HG03135 (cell line): Measurements from ENCODE around the gene GM2A.
"Not testable (repeated sequence)": the region's sequence is repeated elsewhere in the genome, so short reads cannot be mapped to it uniquely, and the experiment has no call there.

Experiments used
- ATAC-seq: cut with Tn5 transposase; IDR thresholded peaks from one replicate; pipeline ENCODE4 v1.9.1; 2021; ENCODE audit warnings: mild to moderate bottlenecking, moderate library complexity; ENCODE audit not compliant: unreplicated experiment

The GM2A gene

DNA sequence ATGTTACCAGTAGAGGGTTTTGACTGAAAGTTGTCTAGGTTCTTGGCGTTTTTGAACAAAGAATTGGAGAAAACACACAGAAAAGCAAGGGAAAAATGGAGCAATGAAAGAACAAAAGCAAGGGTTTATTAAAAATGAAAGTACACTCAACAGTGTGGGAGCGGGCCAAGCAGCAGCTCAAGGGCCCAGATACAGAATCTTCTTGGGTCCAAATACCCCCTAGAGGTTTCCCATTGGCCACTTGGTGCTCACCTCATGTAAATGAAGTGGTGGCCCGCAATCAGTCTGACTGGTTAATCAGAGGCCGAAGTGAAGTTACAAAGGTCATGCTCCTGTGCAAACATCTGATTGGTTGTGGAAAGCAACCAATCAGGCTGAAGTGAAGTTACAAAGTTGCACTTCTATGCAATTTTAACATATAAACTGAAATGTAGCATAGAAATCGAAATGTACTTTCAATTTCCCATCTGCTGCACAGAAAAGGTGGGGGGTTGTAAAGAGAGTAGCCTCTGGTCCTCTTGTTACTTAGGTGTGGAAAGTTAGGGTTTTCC, 1.9 kb upstream of the GM2A start:
- no peak for ATAC-seq

DNA sequence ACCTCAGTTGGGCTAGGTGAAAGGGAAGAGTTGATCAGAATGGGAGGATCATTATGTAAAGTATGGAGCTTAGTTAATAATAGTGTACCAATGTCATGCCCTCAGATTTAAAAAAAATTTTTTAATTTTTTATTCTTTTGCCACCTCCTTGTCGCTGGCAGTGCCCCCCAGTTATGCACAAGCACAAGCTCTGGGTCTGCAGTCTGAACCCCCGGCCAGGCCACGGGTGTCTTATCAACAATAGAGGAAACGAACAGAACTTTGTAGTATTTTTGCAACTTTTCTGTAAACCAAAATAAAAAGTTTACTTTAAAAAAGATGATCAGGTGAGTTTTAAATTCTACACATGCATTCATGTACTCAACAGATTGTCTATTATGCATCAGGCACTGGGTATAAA, 1.4 kb upstream of the GM2A start:
- ATAC-seq = no peak

DNA sequence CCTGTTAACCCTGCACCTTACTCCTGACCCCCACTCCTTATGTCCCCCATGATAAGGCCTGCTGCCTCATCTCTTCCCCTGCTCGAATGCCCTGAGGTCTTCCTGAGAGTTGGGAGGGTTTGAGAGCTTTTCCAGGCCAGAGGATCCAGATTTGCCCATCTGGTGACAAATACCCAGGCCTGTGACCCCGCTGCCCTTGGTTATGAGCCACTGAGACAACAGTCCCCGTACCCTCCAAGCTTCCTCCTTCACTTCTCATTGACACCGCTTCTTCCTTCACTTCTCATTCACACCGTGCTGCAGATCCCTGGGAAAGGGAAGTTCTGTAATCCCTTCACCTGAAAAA, 593 bp downstream of the GM2A start:
- ATAC-seq = no peak

DNA sequence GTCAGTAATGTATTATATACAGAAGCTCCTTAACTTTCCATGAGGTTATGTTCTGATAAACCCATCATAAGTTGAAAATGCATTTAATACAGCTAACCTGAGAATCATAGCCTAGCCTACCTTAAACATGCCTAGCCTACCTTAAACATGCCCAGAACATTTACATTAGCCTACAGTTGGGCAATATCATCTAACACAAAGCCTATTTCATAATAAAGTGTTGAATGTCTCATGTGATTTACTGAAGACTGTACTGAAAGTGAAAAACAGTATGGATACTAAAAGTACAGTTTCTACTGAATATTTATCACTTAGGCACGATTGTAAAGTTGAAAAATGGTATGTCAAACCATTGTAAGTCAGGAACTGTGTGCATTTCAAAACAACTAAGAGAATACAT, 1.6 kb downstream of the GM2A start:
- no peak for ATAC-seq

DNA sequence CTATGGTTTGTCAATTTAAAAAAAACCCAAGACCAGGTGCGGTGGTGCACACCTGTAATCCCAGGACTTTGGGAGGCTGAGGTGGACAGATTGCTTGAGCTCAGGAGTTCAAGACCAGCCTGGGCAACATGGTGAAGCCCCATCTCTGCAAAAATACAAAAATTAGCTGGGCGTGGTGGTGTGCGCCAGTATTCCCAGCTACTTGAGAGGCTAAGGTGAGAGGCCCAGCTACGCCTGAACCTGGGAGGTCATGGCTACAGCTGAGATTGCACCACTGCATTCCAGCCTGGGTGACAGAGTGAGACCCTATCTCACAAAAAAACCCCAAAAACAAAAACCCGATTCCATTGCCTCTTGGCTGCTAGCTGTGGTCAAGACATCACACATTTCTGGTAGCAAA, 2.0 kb downstream of the GM2A start:
- not testable (repeated sequence) for ATAC-seq

DNA sequence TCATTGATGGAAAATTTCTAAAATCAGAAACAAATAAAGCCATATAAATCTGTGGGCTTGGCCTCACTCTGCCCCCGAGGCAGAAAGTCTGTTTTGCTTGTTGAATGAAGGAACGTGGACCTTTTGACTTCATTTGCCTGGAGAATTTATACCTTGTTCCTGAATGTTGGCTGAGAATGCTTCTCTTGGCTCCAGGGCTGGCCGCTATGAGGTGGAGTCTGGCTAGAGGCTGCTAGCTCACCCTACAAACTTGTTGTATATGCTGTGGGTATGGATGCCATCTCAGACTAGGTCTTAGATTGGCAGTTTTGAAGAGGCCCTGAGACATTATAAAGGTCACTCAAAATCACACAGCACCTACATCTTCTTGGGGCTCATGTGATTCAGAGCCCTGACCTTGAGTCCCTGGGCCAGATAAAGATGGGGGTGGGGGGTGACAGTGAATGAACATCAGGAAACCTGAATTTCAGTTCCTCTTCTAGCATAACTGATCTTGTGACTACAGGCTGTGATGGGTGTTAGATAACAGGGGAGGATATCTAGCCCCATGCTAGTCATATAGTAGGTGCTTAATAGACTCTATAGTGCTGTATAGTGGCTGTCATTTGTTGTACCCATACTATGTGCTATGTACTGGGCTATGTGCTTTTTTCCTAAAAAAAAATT, 2.8 kb downstream of the GM2A start:
- ATAC-seq = peak; percentile 35

DNA sequence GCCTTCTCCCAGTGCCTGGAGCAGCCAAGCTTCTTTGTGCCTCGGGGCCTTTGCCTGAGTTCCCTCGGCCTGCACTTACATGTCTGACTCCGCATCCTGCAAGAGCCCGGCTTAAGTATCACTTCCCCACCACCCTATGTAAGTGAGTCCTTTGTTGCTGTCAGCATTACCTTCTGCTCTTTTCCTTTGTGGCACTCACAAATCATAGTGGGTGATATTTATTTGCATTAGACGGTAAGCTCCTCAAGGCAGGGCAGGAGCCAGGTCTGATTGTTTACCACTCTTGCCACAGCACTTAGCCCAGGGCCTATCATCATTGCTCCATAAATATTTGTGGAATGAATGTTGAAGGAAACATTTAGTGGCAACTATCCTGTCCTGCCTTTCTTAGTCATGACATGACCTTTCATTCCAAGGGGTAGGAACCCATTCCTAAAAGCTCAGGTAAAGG, 4.8 kb downstream of the GM2A start:
- ATAC-seq = no peak

DNA sequence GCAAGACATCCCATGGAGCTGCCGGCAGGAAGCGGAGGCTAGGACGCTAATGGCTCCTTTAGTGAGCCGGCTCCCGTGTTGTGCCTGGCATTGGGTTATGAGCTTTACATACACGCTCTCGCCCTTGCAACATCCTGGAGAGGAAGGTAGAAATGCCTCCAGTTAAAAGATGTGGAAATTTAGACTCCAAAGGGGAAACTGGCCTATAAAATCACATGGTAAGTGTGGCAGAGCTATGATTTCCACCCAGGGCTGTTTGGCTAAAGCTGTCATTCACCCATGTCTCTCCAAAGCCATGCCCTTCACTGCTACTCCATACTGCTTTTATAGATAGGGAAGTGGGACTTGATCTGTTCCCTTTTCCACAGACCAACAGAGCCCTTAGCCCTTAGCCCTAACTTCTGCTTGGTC, 5.2 kb downstream of the GM2A start:
- no peak for ATAC-seq

DNA sequence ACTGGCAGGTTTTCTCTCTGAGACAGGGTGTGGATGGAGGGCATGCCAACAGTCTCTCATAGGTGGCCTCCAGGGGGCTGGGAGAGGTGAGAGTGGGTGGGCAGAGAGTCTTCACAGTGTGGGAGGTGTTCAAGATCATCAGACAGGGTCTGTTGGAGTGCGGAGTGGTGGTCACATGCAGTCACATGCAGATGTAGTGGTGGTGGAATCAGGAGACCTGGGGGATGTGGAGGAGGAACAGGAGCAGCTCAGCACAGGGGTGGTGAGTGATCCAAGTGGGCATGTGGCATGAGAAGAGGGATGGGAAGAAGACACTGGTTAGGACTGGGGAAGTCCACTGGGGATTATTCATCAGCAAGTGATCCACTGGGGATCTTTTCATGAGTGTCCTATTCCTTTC, 5.8 kb downstream of the GM2A start:
- ATAC-seq = no peak

DNA sequence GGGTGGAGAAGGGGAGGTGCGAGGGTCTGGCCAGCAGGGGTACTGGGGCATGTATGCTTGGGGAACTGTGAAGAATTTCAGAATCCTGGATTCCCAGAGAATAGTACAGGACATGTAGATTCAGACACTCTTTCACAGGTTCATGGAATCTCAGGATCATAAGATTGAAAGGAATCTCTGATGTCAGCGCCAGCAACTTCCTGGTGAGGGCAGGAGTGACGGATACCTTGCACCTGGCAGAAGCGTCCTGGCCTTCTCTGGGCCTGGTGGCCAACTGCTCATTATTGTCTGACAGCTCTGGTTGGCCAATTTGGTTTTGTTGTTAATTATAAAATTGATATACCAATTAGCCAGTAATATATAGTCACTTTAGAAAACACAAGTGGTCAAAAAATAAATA, 6.9 kb downstream of the GM2A start:
- ATAC-seq = no peak

DNA sequence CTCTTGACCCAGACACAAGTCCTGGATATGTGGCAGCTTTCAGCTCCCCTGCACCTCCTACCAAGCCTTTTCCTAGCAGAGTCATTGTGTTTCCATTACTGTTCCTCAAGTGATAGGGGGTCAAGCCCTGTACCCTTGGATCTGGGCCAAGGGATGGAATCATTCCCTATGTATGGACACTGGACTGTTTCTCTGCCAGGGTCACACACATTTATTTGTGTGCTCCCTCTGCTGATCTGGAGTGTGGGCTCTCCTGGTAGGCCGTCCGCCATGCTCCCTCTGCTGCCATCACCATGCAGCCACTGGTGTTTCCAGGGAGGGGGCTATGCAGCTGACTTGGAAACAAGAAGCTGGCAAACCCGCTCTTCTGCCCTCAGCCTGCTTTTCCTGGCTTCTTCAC, 9.5 kb downstream of the GM2A start:
- no peak for ATAC-seq

DNA sequence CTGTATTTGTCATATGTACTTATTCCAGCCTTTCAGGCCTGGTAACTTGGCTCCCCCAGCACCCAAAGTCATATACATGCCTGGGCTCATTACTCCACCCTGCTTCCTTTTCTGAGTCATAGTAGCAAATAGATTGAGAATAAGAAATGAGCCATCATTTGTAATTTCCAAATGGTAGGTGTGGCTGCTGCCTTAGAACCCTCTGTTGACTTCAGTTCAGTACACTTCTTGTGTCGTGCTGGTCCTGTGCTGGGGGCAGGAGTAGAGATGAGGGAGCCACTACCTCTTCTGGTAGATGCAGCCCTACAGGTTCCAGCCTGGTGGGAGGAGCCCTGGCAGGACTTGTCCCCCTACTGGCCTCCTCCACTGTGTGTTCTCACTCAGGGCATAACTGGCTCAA, 11.1 kb downstream of the GM2A start:
- ATAC-seq = no peak

DNA sequence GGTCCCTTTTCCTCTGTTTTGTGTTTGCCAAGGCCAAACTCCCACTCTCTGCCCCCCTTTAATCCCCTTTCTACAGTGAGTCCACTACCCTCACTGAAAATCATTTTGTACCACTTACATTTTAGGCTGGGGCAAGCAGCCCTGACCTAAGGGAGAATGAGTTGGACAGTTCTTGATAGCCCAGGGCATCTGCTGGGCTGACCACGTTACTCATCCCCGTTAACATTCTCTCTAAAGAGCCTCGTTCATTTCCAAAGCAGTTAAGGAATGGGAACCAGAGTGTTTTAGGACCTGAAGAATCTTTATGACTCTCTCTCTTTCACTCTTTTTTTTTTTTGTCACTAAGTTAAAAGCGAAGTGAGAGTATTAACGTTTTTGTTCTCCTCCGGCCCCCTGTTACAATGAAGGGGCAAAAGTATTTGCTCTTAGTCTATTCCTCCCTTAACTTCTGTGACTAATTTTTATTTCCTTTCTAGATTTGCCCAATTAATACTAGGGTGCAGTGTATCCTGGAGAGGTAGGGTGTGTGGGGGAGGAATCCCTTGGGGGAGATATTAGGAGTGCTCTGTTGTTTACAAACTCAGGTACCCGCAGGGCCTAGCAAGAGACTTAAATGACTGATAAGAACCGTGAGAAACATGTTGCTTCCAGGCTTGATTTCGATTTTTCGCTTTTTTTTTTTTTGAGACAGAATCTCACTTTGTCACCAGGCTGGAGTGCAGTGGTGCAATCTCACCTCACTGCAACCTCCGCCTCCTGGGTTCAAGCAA, 14.7 kb downstream of the GM2A start:
- ATAC-seq = no peak

DNA sequence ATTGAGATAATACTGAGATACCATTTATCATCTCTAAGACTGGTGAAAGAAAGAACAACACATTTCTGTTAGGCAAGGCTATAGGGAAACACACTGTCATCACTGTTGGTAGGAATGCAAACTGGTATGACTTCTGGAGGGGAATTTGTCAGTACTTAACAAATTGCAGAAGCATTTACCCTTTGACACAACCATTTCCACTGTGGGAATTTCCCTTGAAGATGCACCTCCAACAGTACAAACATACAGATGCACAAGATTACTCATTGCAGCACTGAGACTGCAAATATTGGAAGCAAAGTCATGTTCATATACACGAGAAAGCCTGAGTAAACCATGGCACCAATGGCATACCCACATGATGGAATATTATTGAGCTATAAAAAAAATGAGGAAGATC, 17.6 kb downstream of the GM2A start:
- ATAC-seq = peak; percentile 78

DNA sequence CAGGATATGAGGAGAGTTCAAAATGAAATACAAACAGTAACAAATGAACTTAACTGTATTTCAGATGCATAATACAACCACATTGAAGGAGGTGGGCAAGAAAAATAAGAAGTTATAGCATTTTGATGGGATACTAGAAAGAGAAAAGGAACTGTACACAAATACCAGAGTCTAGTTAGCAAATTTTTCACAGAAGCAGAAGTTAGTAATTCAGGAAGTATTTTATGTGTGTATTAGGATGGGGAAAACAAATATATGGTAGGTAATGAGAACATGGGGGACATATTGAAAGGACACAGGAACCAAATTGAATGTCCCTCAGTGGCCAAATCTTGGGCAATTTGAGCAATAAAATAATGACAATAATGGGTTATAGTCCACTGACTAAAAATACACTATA, 18.4 kb downstream of the GM2A start:
- ATAC-seq = no peak

DNA sequence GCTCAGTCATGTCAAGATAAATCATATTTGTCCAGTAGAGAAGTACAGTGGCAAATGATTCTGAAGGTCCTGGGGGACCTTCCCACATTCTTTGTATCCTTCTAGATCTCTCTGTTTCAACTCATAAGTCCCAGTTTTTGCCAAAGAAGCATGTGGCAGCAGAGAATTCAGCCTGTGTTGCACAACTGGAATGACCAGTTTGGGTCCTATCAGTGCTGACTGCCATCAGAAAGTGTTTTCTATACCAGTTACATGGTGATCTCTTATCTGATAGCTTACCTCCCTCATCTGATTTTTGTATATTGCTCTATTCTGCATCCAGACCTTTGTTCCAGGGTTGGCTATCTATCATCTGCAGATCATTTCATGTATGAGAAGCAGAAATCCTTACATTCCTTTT, 21.7 kb downstream of the GM2A start:
- ATAC-seq = no peak

DNA sequence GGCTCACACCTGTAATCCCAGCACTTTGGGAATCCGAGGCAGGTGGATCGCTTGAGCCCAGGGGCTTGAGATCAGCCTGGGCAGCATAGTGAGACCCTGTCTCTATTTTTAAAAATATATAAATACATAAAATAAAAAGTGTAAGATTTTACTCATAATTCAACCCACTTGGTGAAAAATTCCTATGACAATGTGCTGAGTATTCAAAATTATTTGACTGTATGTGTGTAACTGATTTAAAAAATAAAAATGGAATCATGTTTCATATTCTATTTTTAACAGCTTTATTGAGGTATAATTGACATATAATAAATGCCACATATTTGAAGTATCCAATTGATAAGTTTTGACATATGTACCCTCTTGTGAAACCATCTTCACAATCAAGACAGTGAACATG, 22.8 kb downstream of the GM2A start:
- ATAC-seq = no peak

DNA sequence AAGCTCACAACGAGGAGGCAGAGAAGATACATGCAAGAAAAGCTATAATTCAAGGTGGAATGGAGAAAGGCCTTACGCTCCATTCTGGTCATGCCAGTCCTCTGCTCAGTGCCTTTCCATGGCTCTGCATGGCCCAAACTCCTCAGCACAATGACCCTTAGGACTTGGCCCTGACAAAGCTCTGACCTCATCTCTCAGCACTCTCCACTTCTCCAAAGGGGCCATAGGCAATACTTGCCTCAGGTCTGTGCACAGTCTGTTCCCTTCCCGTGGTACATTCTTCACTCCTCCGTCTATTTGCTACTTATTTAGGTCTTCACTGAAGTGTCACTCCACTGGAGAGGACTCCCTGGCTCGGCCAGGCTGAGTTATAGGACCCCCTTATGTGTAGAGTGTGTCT, 25.9 kb downstream of the GM2A start:
- ATAC-seq = no peak

DNA sequence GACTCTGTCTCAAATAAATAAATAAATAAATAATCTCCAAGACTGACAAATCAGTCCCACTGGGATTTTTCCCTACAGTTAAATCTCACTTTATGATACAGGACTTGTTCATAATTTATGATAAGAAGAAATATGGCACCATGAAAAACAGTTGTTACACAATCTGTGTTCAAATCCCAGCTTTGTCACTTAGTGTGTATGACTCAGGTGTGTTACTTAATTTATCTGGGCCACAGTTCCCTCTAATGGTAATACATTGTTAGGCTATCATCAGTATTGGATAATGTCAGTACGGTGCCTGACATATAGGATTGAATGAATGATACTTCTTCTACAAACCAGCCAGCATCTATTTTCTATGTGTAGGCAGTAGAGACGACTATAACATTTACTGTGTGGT, 27.5 kb downstream of the GM2A start:
- no peak for ATAC-seq

DNA sequence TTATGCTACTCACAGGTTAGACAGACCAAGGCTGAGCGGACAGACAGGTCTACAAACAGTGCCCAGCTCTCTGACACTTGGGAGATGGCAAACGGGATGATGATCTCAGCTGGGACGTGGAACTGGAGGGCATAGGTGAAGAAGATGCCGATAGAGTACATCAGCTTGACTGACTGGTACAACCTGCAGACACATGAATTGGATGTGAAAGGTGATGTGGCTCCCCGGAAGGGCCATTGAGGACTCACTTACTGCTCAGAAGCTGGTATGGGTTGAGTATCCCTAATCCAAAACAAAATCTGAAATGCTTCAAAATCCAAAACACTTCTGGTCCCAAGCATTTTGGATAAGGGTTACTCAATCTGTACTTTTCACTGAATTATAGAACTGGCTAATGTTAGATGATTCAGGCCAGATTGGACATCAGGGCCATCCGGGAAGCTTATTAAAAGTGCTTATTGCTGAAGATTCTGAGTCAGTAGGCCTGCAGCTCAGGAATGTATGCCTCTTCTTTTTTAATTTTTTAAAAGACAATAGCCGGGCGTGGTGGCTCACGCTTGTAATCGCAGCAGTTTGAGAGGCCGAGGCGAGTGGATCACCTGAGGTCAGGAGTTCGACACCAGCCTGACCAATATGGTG, 28.1 kb downstream of the GM2A start:
- ATAC-seq = no peak

DNA sequence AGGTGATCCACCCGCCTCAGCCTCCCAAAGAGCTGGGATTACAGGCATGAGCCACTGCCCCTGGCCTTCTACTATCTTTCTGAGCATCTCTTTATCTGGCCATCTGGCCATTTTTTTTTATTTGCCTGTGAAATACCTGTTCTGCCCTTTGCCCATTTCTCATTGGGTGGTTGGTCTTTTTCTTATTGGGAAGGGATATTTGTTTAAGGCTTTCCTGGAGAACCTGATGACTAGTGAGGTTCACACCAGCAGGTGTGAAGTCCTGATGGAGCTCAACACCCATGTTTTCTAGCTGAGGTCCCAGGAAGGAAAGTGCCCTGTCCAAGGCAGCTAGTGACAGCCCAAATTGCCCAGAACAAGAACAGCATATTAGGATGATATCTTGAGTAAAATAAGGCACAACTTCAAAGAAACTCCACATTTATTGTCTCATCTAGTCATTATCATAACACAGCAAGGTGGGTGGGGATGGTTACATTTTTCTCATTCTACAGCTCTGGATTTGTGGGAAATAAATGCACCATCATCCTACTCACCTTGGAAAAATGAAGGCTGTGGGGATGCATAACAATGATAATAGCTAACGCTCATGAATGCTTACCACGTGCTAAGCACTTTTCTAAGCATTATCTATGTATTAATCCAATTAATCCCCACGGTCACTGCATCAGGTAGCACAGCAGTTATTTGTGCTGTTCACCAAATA, 30.3 kb downstream of the GM2A start:
- no peak for ATAC-seq
